Measurements from ENCODE around the gene KCNH5.

- no peak for TF ChIP-seq CTCF (IDR thresholded peaks at IDR 0.05)
- no peak for TF ChIP-seq POLR2A (IDR thresholded peaks at IDR 0.05)
- no peak for TF ChIP-seq EP300 (IDR thresholded peaks at IDR 0.05)
- TF ChIP-seq POLR2AphosphoS5 (IDR thresholded peaks at IDR 0.05) = no peak
Observed at GRCh38 chr14:62739647-62740046, 305.6 kb downstream of the KCNH5 start.
